ENCODE results near the gene WDR82.

The WDR82 gene

GRCh38 chr3:52240059-52240885 is 38.2 kb downstream of the WDR82 start:
- H2AFZ ChIP-seq (ENCODE audit: low read depth), result no peak overlapping the region
- no peaks in the 10 kb centered on the region for H4K20me1 ChIP-seq (ENCODE audit: insufficient read depth)
- H3K27ac ChIP-seq, result peak overlapping the region; percentile 44
- no peak overlapping the region for H3K4me3 ChIP-seq (IDR thresholded peaks at IDR 0.05; ENCODE audit: insufficient read depth, low read depth, low read length)
- H3K79me2 ChIP-seq (ENCODE audit: insufficient read depth, low read depth), result no peaks in the 10 kb centered on the region
- TF ChIP-seq CTCF (conservative IDR thresholded peaks at IDR 0.05; ENCODE audit: low read depth, low read length), result no peak
- peak overlapping the region; percentile 59; the same call in 1 of the 2 replicates for H3K9ac ChIP-seq
- no peaks in the 10 kb centered on the region for H3K27me3 ChIP-seq (ENCODE audit: insufficient read depth, low read depth)
- H3K36me3 ChIP-seq (ENCODE audit: insufficient read depth), result no peaks in the 10 kb centered on the region
- H3K4me2 ChIP-seq, result peak overlapping the region; percentile 54
- peaks cover 38% of the 10 kb centered on the region for H3K4me1 ChIP-seq (ENCODE audit: low read depth, poor library complexity, severe bottlenecking)

GRCh38 chr3:52238761-52239701 is 39.4 kb downstream of the WDR82 start, which contains the start of gene TWF2:
Gene TWF2, minus strand, starts transcription at chr3:52239158. Its CDS starts 142 bp downstream, at chr3:52239016.
- no peaks in the 10 kb centered on the region for H3K36me3 ChIP-seq (ENCODE audit: insufficient read depth)
- peaks cover 34% of the 10 kb centered on the region for H3K4me1 ChIP-seq (ENCODE audit: low read depth, poor library complexity, severe bottlenecking)
- H3K9ac ChIP-seq, result peak within 1 kb of the TSS; percentile 59
- H3K27me3 ChIP-seq (ENCODE audit: insufficient read depth, low read depth), result no peaks in the 10 kb centered on the region
- H2AFZ ChIP-seq (ENCODE audit: low read depth), result peak within 1 kb of the TSS; percentile 64
- TF ChIP-seq CTCF (conservative IDR thresholded peaks at IDR 0.05; ENCODE audit: low read depth, low read length), result no peak
- no peaks in the 10 kb centered on the region for H3K79me2 ChIP-seq (ENCODE audit: insufficient read depth, low read depth)
- H3K4me2 ChIP-seq, result peak within 1 kb of the TSS; percentile 54
- peak within 1 kb of the TSS; percentile 44 for H3K27ac ChIP-seq
- H3K4me3 ChIP-seq (IDR thresholded peaks at IDR 0.05; ENCODE audit: insufficient read depth, low read depth, low read length), result peak within 1 kb of the TSS; percentile 7
- no peaks in the 10 kb centered on the region for H4K20me1 ChIP-seq (ENCODE audit: insufficient read depth)

- no peaks in the 10 kb centered on the region for H3K27me3 ChIP-seq (ENCODE audit: insufficient read depth, low read depth)
- H3K27ac ChIP-seq, result no peak overlapping the region
- peak overlapping the region; percentile 64 for H2AFZ ChIP-seq (ENCODE audit: low read depth)
- H3K4me2 ChIP-seq, result peak overlapping the region; percentile 45; the same call in 1 of the 2 replicates
- TF ChIP-seq CTCF (conservative IDR thresholded peaks at IDR 0.05; ENCODE audit: low read depth, low read length), result no peak
- H3K4me1 ChIP-seq (ENCODE audit: low read depth, poor library complexity, severe bottlenecking), result peaks cover 34% of the 10 kb centered on the region
- no peaks in the 10 kb centered on the region for H3K36me3 ChIP-seq (ENCODE audit: insufficient read depth)
- H3K79me2 ChIP-seq (ENCODE audit: insufficient read depth, low read depth), result no peaks in the 10 kb centered on the region
- no peak overlapping the region; the same call in 1 of the 2 replicates for H3K9ac ChIP-seq
- H4K20me1 ChIP-seq (ENCODE audit: insufficient read depth), result no peaks in the 10 kb centered on the region
- H3K4me3 ChIP-seq (IDR thresholded peaks at IDR 0.05; ENCODE audit: insufficient read depth, low read depth, low read length), result peak overlapping the region; percentile 7
These were observed 40.2 kb downstream of the WDR82 start for GRCh38 chr3:52238193-52238760.

- H3K4me3 ChIP-seq (IDR thresholded peaks at IDR 0.05; ENCODE audit: insufficient read depth, low read depth, low read length), result peak overlapping the region; percentile 7
These were observed 40.7 kb downstream of the WDR82 start for GRCh38 chr3:52237657-52238172.

More at GRCh38 chr3:52237657-52238172, 40.7 kb downstream of the WDR82 start:
- H3K4me2 ChIP-seq, result peak overlapping the region; percentile 45; the same call in 1 of the 2 replicates
- H3K4me1 ChIP-seq (ENCODE audit: low read depth, poor library complexity, severe bottlenecking), result peaks cover 34% of the 10 kb centered on the region
- TF ChIP-seq CTCF (conservative IDR thresholded peaks at IDR 0.05; ENCODE audit: low read depth, low read length), result no peak
- no peaks in the 10 kb centered on the region for H4K20me1 ChIP-seq (ENCODE audit: insufficient read depth)
- no peaks in the 10 kb centered on the region for H3K36me3 ChIP-seq (ENCODE audit: insufficient read depth)
- no peaks in the 10 kb centered on the region for H3K27me3 ChIP-seq (ENCODE audit: insufficient read depth, low read depth)
- no peak overlapping the region for H3K9ac ChIP-seq
- no peak overlapping the region for H2AFZ ChIP-seq (ENCODE audit: low read depth)
- H3K79me2 ChIP-seq (ENCODE audit: insufficient read depth, low read depth), result no peaks in the 10 kb centered on the region
- H3K27ac ChIP-seq, result no peak overlapping the region

Data from KMS-11 (cell line).